ENCODE data around the gene ZNF276. TPM values are rescaled to one million over a fixed set of nuclear protein-coding genes. Genes with fewer than 3 reads are reported as not detected.
"Not testable (repeated sequence)": the region's sequence is repeated elsewhere in the genome, so short reads cannot be mapped to it uniquely, and the experiment has no call there.

The ZNF276 gene
- total RNA-seq, 1 donor from 2014 or later: 12.9 TPM

- DNase-seq (ENCODE audit: low read depth) (no peak), FAIRE-seq (no peak)
- H3K4me3 ChIP-seq (ENCODE audit: low read depth, low read length): no peak overlapping the region
- peaks cover 36% of the 10 kb centered on the region for H3K36me3 ChIP-seq (ENCODE audit: control insufficient read depth, insufficient read depth, low read length)
- TF ChIP-seq CTCF (IDR thresholded peaks at IDR 0.05; ENCODE audit: insufficient read depth, low read length, severe bottlenecking): no peak
- no peaks in the 10 kb centered on the region for H3K27me3 ChIP-seq (ENCODE audit: control insufficient read depth, insufficient read depth, low read length)
These were observed 25.3 kb upstream of the ZNF276 start for GRCh38 chr16:89695875-89696669.

GRCh38 chr16:89696670-89697128 is 24.6 kb upstream of the ZNF276 start:
- no peak for TF ChIP-seq CTCF (IDR thresholded peaks at IDR 0.05; ENCODE audit: insufficient read depth, low read length, severe bottlenecking)
- FAIRE-seq (no peak), DNase-seq (ENCODE audit: low read depth) (no peak)
- Histone ChIP-seq H3K4me3 (ENCODE audit: low read depth, low read length) (no peak overlapping the region), H3K27me3 (ENCODE audit: control insufficient read depth, insufficient read depth, low read length) (no peaks in the 10 kb centered on the region), H3K36me3 (ENCODE audit: control insufficient read depth, insufficient read depth, low read length) (peaks cover 30% of the 10 kb centered on the region)

- FAIRE-seq (no peak), DNase-seq (ENCODE audit: low read depth) (no peak)
- peaks cover 26% of the 10 kb centered on the region for H3K36me3 ChIP-seq (ENCODE audit: control insufficient read depth, insufficient read depth, low read length)
- TF ChIP-seq CTCF (IDR thresholded peaks at IDR 0.05; ENCODE audit: insufficient read depth, low read length, severe bottlenecking): no peak
- no peak overlapping the region for H3K4me3 ChIP-seq (ENCODE audit: low read depth, low read length)
- H3K27me3 ChIP-seq (ENCODE audit: control insufficient read depth, insufficient read depth, low read length): no peaks in the 10 kb centered on the region
These were observed 24.1 kb upstream of the ZNF276 start for GRCh38 chr16:89697161-89697615.

- no peak for TF ChIP-seq CTCF (IDR thresholded peaks at IDR 0.05; ENCODE audit: insufficient read depth, low read length, severe bottlenecking)
- H3K36me3 ChIP-seq (ENCODE audit: control insufficient read depth, insufficient read depth, low read length): peaks cover 22% of the 10 kb centered on the region
- H3K4me3 ChIP-seq (ENCODE audit: low read depth, low read length): no peak overlapping the region
- H3K27me3 ChIP-seq (ENCODE audit: control insufficient read depth, insufficient read depth, low read length): no peaks in the 10 kb centered on the region
- DNase-seq (ENCODE audit: low read depth) (no peak), FAIRE-seq (no peak)
These were observed 23.6 kb upstream of the ZNF276 start for GRCh38 chr16:89697616-89698331.

DNA sequence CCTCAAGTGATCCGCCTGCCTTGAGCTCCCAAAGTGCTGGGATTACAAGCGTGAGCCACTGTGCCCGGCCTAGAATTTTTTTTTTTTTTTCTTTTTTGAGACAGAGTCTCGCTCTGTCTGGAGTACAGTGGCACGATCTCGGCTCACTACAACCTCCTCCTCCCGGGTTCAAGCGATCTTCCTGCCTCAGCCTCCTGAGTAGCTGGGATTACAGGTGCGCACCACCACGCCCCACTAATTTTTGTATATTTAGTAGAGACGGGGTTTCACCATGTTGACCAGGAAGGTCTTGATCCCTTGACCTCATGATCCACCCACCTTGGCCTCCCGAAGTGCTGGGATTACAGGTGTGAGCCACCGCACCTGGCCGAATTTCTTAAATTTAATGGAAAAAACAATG is 22.6 kb upstream of the ZNF276 start:
- H3K36me3 ChIP-seq (ENCODE audit: control insufficient read depth, insufficient read depth, low read length): peaks cover 16% of the 10 kb centered on the region
- DNase-seq (ENCODE audit: low read depth); H3K27me3 ChIP-seq (ENCODE audit: control insufficient read depth, insufficient read depth, low read length); FAIRE-seq; H3K4me3 ChIP-seq (ENCODE audit: low read depth, low read length): not testable (repeated sequence)

- not testable (repeated sequence) for H3K4me3 ChIP-seq (ENCODE audit: low read depth, low read length); FAIRE-seq; H3K36me3 ChIP-seq (ENCODE audit: control insufficient read depth, insufficient read depth, low read length); DNase-seq (ENCODE audit: low read depth); H3K27me3 ChIP-seq (ENCODE audit: control insufficient read depth, insufficient read depth, low read length)
These were observed 21.7 kb upstream of the ZNF276 start for GRCh38 chr16:89699629-89700099.

All from bronchial epithelial cell (primary cell).